H1 (cell line): ENCODE results near the gene NODAL. TPM values are rescaled to one million over a fixed set of nuclear protein-coding genes. Genes with fewer than 3 reads are reported as not detected.
A peak's percentile ranks its signal among the peaks of the same experiment; 100 is the strongest.

Experiments
- CTCF ChIA-PET: fragments of 300-600 bp; sonication (Branson Sonifier 250); formaldehyde crosslinking; loops from one replicate; lab custom pipeline; 2021; ENCODE audit not compliant: partially characterized antibody; lab: Charles Lee
- POLR2A ChIA-PET: fragments of 300-600 bp; sonication (Branson Sonifier 250); formaldehyde crosslinking; loops from one replicate; lab custom pipeline; 2021; ENCODE audit warnings: inconsistent platforms; ENCODE audit not compliant: partially characterized antibody; lab: Charles Lee
- DNase-seq, 2 experiments: peaks; one replicate each; pipeline versions ENCODE4 v3.0.0 to v3.0.0-alpha.2; 2010 to 2022; ENCODE audit warnings: low spot score in 2 of 2, low read depth in 1 of 2, mixed read lengths in 1 of 2
- FAIRE-seq: peaks from 2 replicates; lab custom pipeline; 2011; peaks lifted over from hg19 to GRCh38; lab: Jason Lieb, UNC
- H2AFZ ChIP-seq: 2 replicates; pipeline ENCODE4 v1.8.1; 2012; ENCODE audit warnings: low read length, inconsistent platforms
- H2AK5ac ChIP-seq: 2 replicates; pipeline ENCODE4 v1.6.1; 2013; ENCODE audit warnings: low read depth, low read length
- H2BK120ac ChIP-seq: replicated peaks from 2 replicates; pipeline ENCODE3; 2013; ENCODE audit warnings: low read depth, low read length, inconsistent platforms
- H2BK12ac ChIP-seq: 2 replicates; pipeline ENCODE4 v1.6.1; 2013; ENCODE audit warnings: low read depth, low read length
- H2BK15ac ChIP-seq: 2 replicates; pipeline ENCODE4 v1.6.1; 2013; ENCODE audit warnings: low read length
- H2BK20ac ChIP-seq: 2 replicates; pipeline ENCODE4 v1.6.1; 2013; ENCODE audit warnings: low read length
- H2BK5ac ChIP-seq: 2 replicates; pipeline ENCODE4 v1.6.1; 2013; ENCODE audit warnings: low read depth, low read length
- H3K14ac ChIP-seq: 2 replicates; pipeline ENCODE4 v1.6.1; 2013; ENCODE audit warnings: inconsistent platforms; ENCODE audit not compliant: insufficient read length
- H3K18ac ChIP-seq: 2 replicates; pipeline ENCODE4 v1.6.1; 2013; ENCODE audit warnings: low read length; ENCODE audit errors: extremely low read depth
- H3K23ac ChIP-seq: 2 replicates; pipeline ENCODE4 v1.6.1; 2013; ENCODE audit warnings: inconsistent platforms; ENCODE audit not compliant: insufficient read length
- H3K23me2 ChIP-seq: 2 replicates; pipeline ENCODE4 v1.6.1; 2013; ENCODE audit warnings: low read depth, low read length
- H3K27ac ChIP-seq: 2 replicates; pipeline ENCODE4 v1.6.1; 2011; ENCODE audit warnings: low read depth, low read length, inconsistent platforms
- H3K27me3 ChIP-seq, 4 experiments: replicated peaks in 1 of 4; 1 replicate in 1 of 4; 2 replicates in 3 of 4; pipeline versions ENCODE4 v1.6.1 to v1.8.1; 2011 to 2013; ENCODE audit warnings: low read length in 3 of 4, mild to moderate bottlenecking in 3 of 4, inconsistent platforms in 2 of 4, mixed read lengths in 2 of 4, moderate library complexity in 1 of 4; ENCODE audit not compliant: control insufficient read depth in 3 of 4, insufficient read depth in 3 of 4; ENCODE audit errors: extremely low read depth in 1 of 4
- H3K36me3 ChIP-seq, 4 experiments: 2 replicates each; pipeline versions ENCODE4 v1.6.1 to v1.8.1; 2011 to 2013; ENCODE audit warnings: mild to moderate bottlenecking in 4 of 4, low read length in 3 of 4, moderate library complexity in 2 of 4, control low read depth in 1 of 4, inconsistent platforms in 1 of 4; ENCODE audit not compliant: insufficient read depth in 4 of 4, control insufficient read depth in 2 of 4
- H3K4ac ChIP-seq: replicated peaks from 2 replicates; pipeline ENCODE3; 2013; ENCODE audit warnings: low read length, low read depth, mixed read lengths, inconsistent platforms; ENCODE audit not compliant: insufficient read length
- H3K4me1 ChIP-seq, 4 experiments: replicated peaks in 1 of 4; 1 replicate in 1 of 4; 2 replicates in 3 of 4; pipeline versions ENCODE4 v1.6.1 to v1.8.1; 2011 to 2013; ENCODE audit warnings: low read length in 3 of 4, inconsistent platforms in 2 of 4, mixed read lengths in 1 of 4; ENCODE audit not compliant: insufficient read depth in 4 of 4, control insufficient read depth in 3 of 4
- H3K4me2 ChIP-seq, 2 experiments: 2 replicates each; pipeline versions ENCODE4 v1.6.1 to v1.8.1; 2011 to 2013; ENCODE audit warnings: low read depth in 2 of 2, low read length in 2 of 2, control low read depth in 1 of 2, inconsistent platforms in 1 of 2, mild to moderate bottlenecking in 1 of 2; ENCODE audit not compliant: insufficient read depth in 1 of 2
- H3K4me3 ChIP-seq, 4 experiments: fragments of 200-600, 300-600 bp in 1 of 4; sonication (generic), shearing (Covaris generic), sonication (Bioruptor Twin) in 1 of 4; 2 replicates each; pipeline versions ENCODE4 v1.5.1 to v1.8.1; 2011 to 2016; ENCODE audit warnings: low read length in 4 of 4, low read depth in 3 of 4, control low read depth in 2 of 4, inconsistent platforms in 2 of 4, mild to moderate bottlenecking in 2 of 4, mixed read lengths in 1 of 4, moderate library complexity in 1 of 4; ENCODE audit not compliant: insufficient read depth in 2 of 4; ENCODE audit errors: extremely low read depth in 1 of 4
- H3K56ac ChIP-seq: replicated peaks from 2 replicates; pipeline ENCODE3; 2013; ENCODE audit warnings: low read depth, mild to moderate bottlenecking, mixed read lengths, low read length, inconsistent platforms; ENCODE audit not compliant: insufficient read length
- H3K79me1 ChIP-seq: 2 replicates; pipeline ENCODE4 v1.6.1; 2013; ENCODE audit warnings: low read depth, low read length, control low read depth
- H3K79me2 ChIP-seq, 2 experiments: 2 replicates each; pipeline versions ENCODE4 v1.6.1 to v1.8.1; 2012 to 2013; ENCODE audit warnings: low read length in 2 of 2, mild to moderate bottlenecking in 2 of 2, inconsistent platforms in 1 of 2; ENCODE audit not compliant: insufficient read depth in 2 of 2, control insufficient read depth in 1 of 2
- H3K9ac ChIP-seq, 4 experiments: replicated peaks in 1 of 4; 1 replicate in 1 of 4; 2 replicates in 3 of 4; pipeline versions ENCODE4 v1.6.1 to v1.8.1; 2011 to 2013; ENCODE audit warnings: low read depth in 3 of 4, low read length in 3 of 4, control low read depth in 2 of 4, mild to moderate bottlenecking in 2 of 4, moderate library complexity in 2 of 4, inconsistent platforms in 1 of 4; ENCODE audit errors: extremely low read depth in 1 of 4
- H3K9me3 ChIP-seq, 2 experiments: 2 replicates each; pipeline versions ENCODE4 v1.6.1 to v1.8.1; 2012 to 2013; ENCODE audit warnings: mild to moderate bottlenecking in 2 of 2, moderate library complexity in 2 of 2, control low read depth in 1 of 2, inconsistent platforms in 1 of 2, low read depth in 1 of 2, low read length in 1 of 2, mixed read lengths in 1 of 2; ENCODE audit not compliant: insufficient read depth in 2 of 2
- H4K20me1 ChIP-seq, 2 experiments: replicated peaks in 1 of 2; 2 replicates each; pipeline versions ENCODE3 to v1.8.1; 2011 to 2013; ENCODE audit warnings: inconsistent platforms in 2 of 2, low read length in 2 of 2, mild to moderate bottlenecking in 1 of 2; ENCODE audit not compliant: insufficient read depth in 2 of 2, control insufficient read depth in 1 of 2
- H4K5ac ChIP-seq: 2 replicates; pipeline ENCODE4 v1.6.1; 2013; ENCODE audit warnings: low read length, low read depth, mixed read lengths, inconsistent platforms; ENCODE audit not compliant: insufficient read length
- H4K8ac ChIP-seq: 2 replicates; pipeline ENCODE4 v1.8.0; 2013; ENCODE audit warnings: mild to moderate bottlenecking, moderate library complexity, low read length, inconsistent platforms; ENCODE audit not compliant: insufficient read depth; ENCODE audit errors: extremely low read depth
- H4K91ac ChIP-seq: replicated peaks from 2 replicates; pipeline ENCODE3; 2013; ENCODE audit warnings: low read length, mixed read lengths, inconsistent platforms; ENCODE audit not compliant: insufficient read length
- ASH2L ChIP-seq: fragments of 200-600, 300-600 bp; sonication (generic); IDR thresholded peaks from one replicate; pipeline ENCODE4 v1.7.1; 2017; ENCODE audit warnings: low read length
- CHD1 ChIP-seq: IDR thresholded peaks from 2 replicates; pipeline ENCODE4 v1.6.1; 2012; ENCODE audit warnings: low read depth, low read length, improper control_type of control experiment
- EGR1 ChIP-seq: IDR thresholded peaks from 2 replicates; pipeline ENCODE4 v1.6.1; 2011; ENCODE audit warnings: low read depth, low read length, borderline replicate concordance
- GABPA ChIP-seq: IDR thresholded peaks from 2 replicates; pipeline ENCODE4 v1.6.1; 2011; ENCODE audit warnings: mild to moderate bottlenecking, low read length, moderate library complexity, borderline replicate concordance; ENCODE audit not compliant: insufficient read depth
- KDM1A ChIP-seq: fragments of 200-600, 300-600 bp; sonication (generic); IDR thresholded peaks from 2 replicates; pipeline ENCODE4 v1.7.1; 2016; ENCODE audit warnings: mild to moderate bottlenecking, low read length, borderline replicate concordance
- WGBS, 2 experiments: shearing (Covaris generic) in 1 of 2; methylation state at CpG; one replicate each; pipeline versions ENCODE4 v1.1.6 to v1.1.7; 2013 to 2015; ENCODE audit warnings: low lambda C conversion rate in 2 of 2, mixed read lengths in 2 of 2, inconsistent platforms in 1 of 2, low coverage in 1 of 2, missing lambda C conversion rate in 1 of 2; ENCODE audit not compliant: insufficient replicate concordance in 2 of 2, insufficient coverage in 1 of 2, insufficient read length in 1 of 2; ENCODE audit errors: extremely low coverage in 1 of 2, missing lambda C conversion rate in 1 of 2; 5-methylcytosine and 5-hydroxymethylcytosine counted together
- polyA plus RNA-seq, 7 experiments: library from polyadenylated mRNA; depleted of rRNA in 3 of 7; stranded (reverse) in 5 of 7; unstranded in 2 of 7; fragments of >200 nt in 5 of 7; fragments of 200-250 nt in 2 of 7; gene quantifications; 1 replicate in 5 of 7; 2 replicates in 1 of 7; 4 replicates in 1 of 7; pipeline versions ENCODE4 v1.2.1 to v1.2.3, GENCODE V29; 2011 to 2013; ENCODE audit warnings: missing spikeins in 2 of 7, mixed read lengths in 2 of 7
- total RNA-seq: library from RNA; stranded (reverse); fragmentation: NEBNext Ultra II Directional; extraction: Animal tissue kit (Norgen Biotek cat#: 25700); gene quantifications from 2 replicates; pipeline ENCODE4 v1.2.1, GENCODE V29; 2021
- TF ChIP-seq, protein P1 (sequence below): IDR thresholded peaks from 2 replicates; pipeline ENCODE4 v1.6.1; 2011; ENCODE audit warnings: low read depth, mild to moderate bottlenecking, low read length; ENCODE audit not compliant: insufficient read depth

Gene NODAL
- total and polyA plus RNA-seq, 2 of the 8 experiments (the other 6 are each of a cell fraction or from before 2014, with no cell fraction given) = 2.0 to 7.3 TPM

DNA sequence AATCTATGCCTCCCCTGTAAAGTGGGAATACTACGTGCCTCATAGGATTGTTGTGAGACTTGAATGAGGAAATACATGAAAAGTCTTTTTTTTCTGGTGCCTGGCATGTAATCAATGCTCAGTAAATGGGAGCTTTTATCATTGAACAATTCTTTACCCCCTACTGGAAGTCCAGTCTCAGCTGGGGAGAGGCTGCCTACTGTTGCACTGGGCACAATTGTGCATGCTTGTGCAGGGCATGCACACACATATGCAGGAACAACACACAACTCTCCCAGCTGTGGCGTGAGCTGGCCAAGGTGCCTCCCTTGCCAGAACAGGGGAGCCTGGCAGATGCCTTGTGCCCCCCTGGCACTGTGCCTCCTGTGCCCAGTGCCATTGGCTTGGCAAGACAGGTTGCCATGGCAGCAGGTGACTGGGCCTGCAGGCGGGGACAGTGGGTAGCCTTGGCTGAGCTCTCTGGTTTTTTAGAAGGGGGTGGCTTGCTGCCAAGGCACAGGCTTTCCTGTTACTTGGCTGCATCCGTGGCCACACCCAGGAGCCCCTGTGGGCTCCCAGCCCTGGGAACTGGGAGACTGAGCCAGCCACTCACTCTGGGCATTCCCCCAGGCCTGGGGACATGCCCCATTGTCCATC lies 21.0 kb upstream of the NODAL start:
- no peak overlapping the region for H3K23ac ChIP-seq
- no peak overlapping the region for H3K4me3 ChIP-seq
- H3K79me2 ChIP-seq = no peaks in the 10 kb centered on the region
- no peak overlapping the region for H4K8ac ChIP-seq
- no peak overlapping the region for H2BK120ac ChIP-seq
- no peak overlapping the region for H3K14ac ChIP-seq
- no peak overlapping the region for H3K4me2 ChIP-seq
- peaks cover 0 to 22% (median 10%) of the 10 kb centered on the region in 4 experiments; a peak in 6 of 7 replicates for H3K4me1 ChIP-seq
- 0 out of 2 replicates have a peak overlapping the region, but pooled peaks have one; percentile 84 for H2BK12ac ChIP-seq
- FAIRE-seq = no peak
- no peaks in the 10 kb centered on the region; a peak in 1 of 8 replicates for H3K36me3 ChIP-seq
- H3K56ac ChIP-seq = no peak overlapping the region
- no peak overlapping the region for H4K5ac ChIP-seq
- H2BK5ac ChIP-seq = no peak overlapping the region
- 0 out of 2 replicates have a peak overlapping the region, but pooled peaks have one; percentile 81 for H2BK15ac ChIP-seq
- no peak overlapping the region for H4K91ac ChIP-seq
- DNase-seq = no peak
- H3K9me3 ChIP-seq = no peaks in the 10 kb centered on the region
- H2AFZ ChIP-seq = no peak overlapping the region
- peaks cover 13 to 31% (median 29%) of the 10 kb centered on the region in 4 experiments for H3K27me3 ChIP-seq
- H3K23me2 ChIP-seq = peaks cover 12% of the 10 kb centered on the region; the same call in 1 of the 2 replicates
- no peak overlapping the region for H2AK5ac ChIP-seq
- POLR2A ChIA-PET = interaction anchor here (1.2 to 2.2 kb wide), 2 partner anchors 16 to 20 kb away, joined by 5 read pairs; partner anchors contain the start of gene PALD1
- no peak overlapping the region; a peak in 2 of 7 replicates for H3K9ac ChIP-seq
- H3K79me1 ChIP-seq = no peaks in the 10 kb centered on the region
- no peak overlapping the region for H3K4ac ChIP-seq
- CTCF ChIA-PET = interaction anchor here (0.8 to 43.0 kb wide), 25 partner anchors 8 to 441 kb away, joined by 3 to 908 read pairs (median 12); partner anchors contain the start of gene PALD1
- 89% methylated on average over 4 of the region's 4 CpGs; no CpG with 5 or more reads in 1 of the 2 experiments for WGBS, 2 experiments
- H2BK20ac ChIP-seq = no peak overlapping the region
- H3K18ac ChIP-seq = no peak overlapping the region
- H3K27ac ChIP-seq = no peak overlapping the region
- no peak for TF ChIP-seq ASH2L
- no peak for TF ChIP-seq KDM1A
- TF ChIP-seq, protein P1, sequence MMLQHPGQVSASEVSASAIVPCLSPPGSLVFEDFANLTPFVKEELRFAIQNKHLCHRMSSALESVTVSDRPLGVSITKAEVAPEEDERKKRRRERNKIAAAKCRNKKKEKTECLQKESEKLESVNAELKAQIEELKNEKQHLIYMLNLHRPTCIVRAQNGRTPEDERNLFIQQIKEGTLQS = no peak
- TF ChIP-seq EGR1 = no peak
- no peak for TF ChIP-seq GABPA
- no peak for TF ChIP-seq CHD1
- no peaks in the 10 kb centered on the region for H4K20me1 ChIP-seq
